BJ (cell line): ENCODE data around the gene DOCK4. TPM values are rescaled to one million over a fixed set of nuclear protein-coding genes. Genes with fewer than 3 reads are reported as not detected.
"Not testable (repeated sequence)": the region's sequence is repeated elsewhere in the genome, so short reads cannot be mapped to it uniquely, and the experiment has no call there.

Experiments used
- CTCF ChIA-PET: fragments of 350-600 bp; formaldehyde crosslinking; extraction: SDS; loops from one replicate; lab custom pipeline; 2021; ENCODE audit warnings: antibody characterized with exemption, inconsistent platforms; lab: Yijun Ruan, JAX
- POLR2A ChIA-PET: fragments of 300-600 bp; sonication (Branson Sonifier 250); formaldehyde crosslinking; extraction: SDS; loops from one replicate; lab custom pipeline; 2021; ENCODE audit warnings: antibody characterized with exemption; lab: Charles Lee
- DNase-seq: peaks from one replicate; pipeline ENCODE4 v3.0.0-alpha.2; 2011; ENCODE audit warnings: low read depth
- H3K27me3 ChIP-seq: 2 replicates; pipeline ENCODE4 v1.6.0; 2011; ENCODE audit warnings: low read length; ENCODE audit not compliant: control insufficient read depth, insufficient read depth
- H3K36me3 ChIP-seq: 2 replicates; pipeline ENCODE4 v1.5.1; 2011; ENCODE audit warnings: low read length; ENCODE audit not compliant: control insufficient read depth, insufficient read depth
- H3K4me3 ChIP-seq: 2 replicates; pipeline ENCODE4 v1.5.1; 2011; ENCODE audit warnings: low read depth, mild to moderate bottlenecking, control low read depth, low read length
- polyA plus RNA-seq: library from polyadenylated mRNA; depleted of rRNA; stranded (reverse); fragments of >200 nt; gene quantifications from 2 replicates; pipeline ENCODE4 v1.2.3, GENCODE V29; 2011
- TF ChIP-seq, protein P1 (sequence below): IDR thresholded peaks from 2 replicates; pipeline ENCODE4 v1.5.1; 2011; ENCODE audit warnings: low read depth, mild to moderate bottlenecking, control low read depth, inconsistent platforms, low read length, moderate library complexity; ENCODE audit not compliant: insufficient read depth

DOCK4 gene
- polyA plus RNA-seq, 1 experiment, result 0.15 TPM

DNA sequence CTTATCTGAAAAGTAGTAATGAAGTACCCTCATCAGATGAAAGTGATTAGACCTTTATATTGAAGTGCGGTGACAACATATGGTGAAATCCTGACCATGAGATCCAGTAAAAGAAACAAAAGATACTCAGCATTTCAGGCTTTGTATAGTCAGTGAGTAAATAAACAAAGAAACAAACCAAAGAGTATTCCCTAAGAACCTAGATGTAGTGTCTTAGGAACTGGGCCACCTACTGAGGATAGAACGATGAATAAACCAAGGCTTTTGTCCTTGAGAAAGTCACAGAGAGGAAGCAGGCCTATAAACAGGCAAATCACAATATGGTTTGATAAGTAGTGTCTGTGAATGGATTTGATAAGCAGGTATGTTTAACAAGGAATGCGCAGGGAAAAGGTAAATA lies 46.5 kb upstream of the DOCK4 start:
- Histone ChIP-seq H3K27me3 (no peaks in the 10 kb centered on the region), H3K4me3 (no peak overlapping the region), H3K36me3 (no peaks in the 10 kb centered on the region)
- DNase-seq, result no peak
- CTCF ChIA-PET, result interaction anchor here (1.0 kb wide), 1 partner anchor 11 kb away, joined by 3 read pairs; no protein-coding TSS in a partner anchor
- TF ChIP-seq, protein P1, sequence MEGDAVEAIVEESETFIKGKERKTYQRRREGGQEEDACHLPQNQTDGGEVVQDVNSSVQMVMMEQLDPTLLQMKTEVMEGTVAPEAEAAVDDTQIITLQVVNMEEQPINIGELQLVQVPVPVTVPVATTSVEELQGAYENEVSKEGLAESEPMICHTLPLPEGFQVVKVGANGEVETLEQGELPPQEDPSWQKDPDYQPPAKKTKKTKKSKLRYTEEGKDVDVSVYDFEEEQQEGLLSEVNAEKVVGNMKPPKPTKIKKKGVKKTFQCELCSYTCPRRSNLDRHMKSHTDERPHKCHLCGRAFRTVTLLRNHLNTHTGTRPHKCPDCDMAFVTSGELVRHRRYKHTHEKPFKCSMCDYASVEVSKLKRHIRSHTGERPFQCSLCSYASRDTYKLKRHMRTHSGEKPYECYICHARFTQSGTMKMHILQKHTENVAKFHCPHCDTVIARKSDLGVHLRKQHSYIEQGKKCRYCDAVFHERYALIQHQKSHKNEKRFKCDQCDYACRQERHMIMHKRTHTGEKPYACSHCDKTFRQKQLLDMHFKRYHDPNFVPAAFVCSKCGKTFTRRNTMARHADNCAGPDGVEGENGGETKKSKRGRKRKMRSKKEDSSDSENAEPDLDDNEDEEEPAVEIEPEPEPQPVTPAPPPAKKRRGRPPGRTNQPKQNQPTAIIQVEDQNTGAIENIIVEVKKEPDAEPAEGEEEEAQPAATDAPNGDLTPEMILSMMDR, result no peak
- POLR2A ChIA-PET, result no interaction called here

DNA sequence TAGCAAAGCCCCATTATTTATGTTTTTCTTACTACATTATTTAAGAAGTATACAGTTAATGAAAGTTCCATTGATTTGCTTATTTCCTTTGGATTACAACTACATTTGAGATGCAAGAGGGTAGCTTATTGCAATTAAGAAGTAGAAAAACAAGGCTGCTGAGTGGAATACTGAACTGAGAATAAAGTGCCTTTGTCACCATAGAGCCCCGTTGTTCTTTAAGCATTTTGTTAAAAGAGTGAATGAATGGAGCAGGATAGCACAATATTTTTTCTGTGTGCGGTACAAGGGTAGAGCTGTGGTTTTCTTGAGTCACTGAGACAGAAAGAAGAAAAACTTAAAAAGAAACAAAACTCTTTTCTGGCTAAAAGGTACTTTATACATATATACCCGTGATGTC lies 45.9 kb upstream of the DOCK4 start:
- Histone ChIP-seq H3K4me3 (no peak overlapping the region), H3K36me3 (no peaks in the 10 kb centered on the region), H3K27me3 (no peaks in the 10 kb centered on the region)
- ChIA-PET CTCF (interaction anchor here (1.0 kb wide), 1 partner anchor 11 kb away, joined by 3 read pairs; no protein-coding TSS in a partner anchor), POLR2A (no interaction called here)
- no peak for DNase-seq
- TF ChIP-seq, protein P1, result no peak

DNA sequence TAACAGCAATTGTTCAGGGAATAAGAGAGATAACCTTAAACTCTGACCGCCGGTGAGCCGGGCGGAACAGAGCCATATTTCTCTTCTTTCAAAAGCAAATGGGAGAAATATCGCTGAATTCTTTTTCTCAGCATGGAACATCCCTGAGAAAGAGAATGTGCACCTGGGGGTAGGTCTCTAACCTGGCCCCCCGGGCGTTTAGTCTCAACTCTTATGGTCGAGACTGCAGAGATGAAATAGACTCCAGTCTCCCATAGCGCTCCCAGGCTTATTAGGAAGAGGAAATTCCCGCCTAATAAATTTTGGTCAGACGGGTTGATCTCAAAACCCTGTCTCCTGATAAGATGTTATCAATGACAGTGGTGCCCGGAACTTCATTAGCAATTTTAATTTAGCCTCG lies 43.8 kb upstream of the DOCK4 start:
- H3K36me3 ChIP-seq, H3K27me3 ChIP-seq, DNase-seq, H3K4me3 ChIP-seq, POLR2A ChIA-PET: not testable (repeated sequence)
- CTCF ChIA-PET, result interaction anchor here (1.0 kb wide), 1 partner anchor 12 kb away, joined by 3 read pairs; no protein-coding TSS in a partner anchor

DNA sequence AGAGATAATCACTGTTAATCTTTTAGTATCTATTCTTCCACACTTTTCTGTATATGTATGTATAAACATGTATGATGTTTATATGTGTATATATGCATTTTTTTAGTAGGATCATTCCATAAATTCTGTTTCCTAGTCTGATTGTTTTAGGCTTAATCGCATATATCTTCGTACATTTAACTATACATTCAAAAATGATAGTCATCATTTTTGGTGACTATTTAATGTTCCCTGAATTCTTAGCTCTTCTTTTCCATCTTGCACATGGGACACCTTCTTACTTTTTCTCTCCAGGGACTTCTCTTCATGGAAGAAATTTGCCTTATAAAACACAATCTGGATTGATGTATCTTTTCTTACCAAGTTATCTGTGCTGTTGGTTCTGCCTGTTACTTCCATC lies 42.4 kb upstream of the DOCK4 start:
- POLR2A ChIA-PET, result no interaction called here

DNA sequence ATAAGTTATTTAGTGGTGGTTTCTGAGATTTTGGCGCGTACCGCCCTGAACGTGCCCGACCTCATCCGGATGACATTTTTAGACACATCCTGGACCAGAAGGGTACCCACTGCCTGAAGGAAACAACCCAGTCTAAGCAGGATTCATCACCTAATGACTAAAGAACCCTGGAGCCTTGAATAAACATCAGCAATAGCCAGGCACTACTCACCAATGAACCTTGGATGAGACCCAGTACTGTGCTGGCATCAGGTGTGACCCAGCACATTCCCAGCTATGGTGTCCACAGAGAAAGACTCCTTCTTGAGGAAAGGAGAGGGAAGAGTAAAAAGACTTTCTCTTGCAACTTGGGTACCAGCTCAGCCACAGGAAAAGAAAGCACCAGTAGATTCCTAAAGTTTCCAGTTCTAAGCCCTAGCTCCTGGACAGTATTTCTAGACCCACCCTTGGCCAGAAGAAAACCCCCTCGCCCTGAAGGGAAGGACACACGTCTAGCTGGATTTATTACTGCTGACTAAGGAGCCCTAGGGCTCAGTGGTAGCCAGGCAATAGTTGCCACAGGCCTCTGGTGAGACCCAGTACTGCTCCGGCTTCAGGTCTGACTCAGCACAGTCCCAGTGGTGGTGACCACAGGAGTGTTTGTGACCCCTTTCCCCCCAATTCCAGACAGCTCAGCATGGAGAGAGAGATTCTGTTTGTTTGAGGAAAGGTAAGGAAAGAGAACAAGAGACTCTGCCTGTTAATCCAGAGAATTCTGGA lies 32.8 kb upstream of the DOCK4 start:
- ChIA-PET POLR2A (no interaction called here), CTCF (no interaction called here)
- no peak for DNase-seq
- no peaks in the 10 kb centered on the region for H3K36me3 ChIP-seq
- no peaks in the 10 kb centered on the region for H3K27me3 ChIP-seq
- no peak overlapping the region for H3K4me3 ChIP-seq
- TF ChIP-seq, protein P1, result no peak

More for the DNA sequence above, 42.4 kb upstream of the DOCK4 start:
- Histone ChIP-seq H3K36me3 (no peaks in the 10 kb centered on the region), H3K4me3 (no peak overlapping the region), H3K27me3 (no peaks in the 10 kb centered on the region)
- TF ChIP-seq, protein P1, result no peak
- no peak for DNase-seq
- CTCF ChIA-PET, result no interaction called here

DNA sequence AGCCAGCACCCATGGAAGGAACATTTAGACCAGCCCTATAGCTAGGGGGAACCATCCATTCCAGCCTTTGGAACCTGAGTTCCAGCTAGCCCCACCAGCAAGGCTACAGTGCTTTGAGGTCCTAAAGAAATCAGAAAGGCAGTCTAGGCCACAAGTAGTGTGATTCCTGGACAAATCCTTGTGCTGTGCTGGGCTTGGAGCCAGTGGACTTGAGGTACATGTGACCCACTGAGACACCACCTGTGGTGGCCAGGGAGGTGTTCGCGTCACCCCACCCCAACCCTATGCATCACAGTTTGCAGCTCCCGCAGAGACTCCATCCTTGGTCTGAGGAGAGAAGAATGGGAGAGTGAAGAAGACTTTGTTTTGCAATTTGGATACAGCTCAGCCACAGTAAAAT lies 32.1 kb upstream of the DOCK4 start:
- ChIA-PET POLR2A (no interaction called here), CTCF (interaction anchor here (0.6 kb wide), 2 partner anchors 16 to 1597 kb away, joined by 3 to 4 read pairs; no protein-coding TSS in a partner anchor)
- TF ChIP-seq, protein P1, result no peak
- DNase-seq, result no peak
- Histone ChIP-seq H3K27me3 (no peaks in the 10 kb centered on the region), H3K36me3 (no peaks in the 10 kb centered on the region), H3K4me3 (no peak overlapping the region)
